GM12865 (cell line): ENCODE data around the gene WDR72.
"Not testable (repeated sequence)": the region's sequence is repeated elsewhere in the genome, so short reads cannot be mapped to it uniquely, and the experiment has no call there.

Source experiments
- DNase-seq: peaks from one replicate; pipeline ENCODE4 v3.0.0; 2010; ENCODE audit warnings: low read depth
- H3K4me3 ChIP-seq: 2 replicates; pipeline ENCODE4 v1.5.1; 2011; ENCODE audit warnings: mild to moderate bottlenecking, low read depth, low read length, control low read depth
- TF ChIP-seq, protein P1 (sequence below): IDR thresholded peaks from 2 replicates; pipeline ENCODE4 v1.5.1; 2011; ENCODE audit warnings: low read length, control low read depth, low read depth, inconsistent platforms; ENCODE audit not compliant: insufficient read depth; ENCODE audit errors: missing control alignments

Gene WDR72

GRCh38 chr15:53786401-53786800 is 26.9 kb upstream of the WDR72 start:
- DNase-seq, result no peak
- H3K4me3 ChIP-seq, result no peak overlapping the region
- TF ChIP-seq, protein P1, sequence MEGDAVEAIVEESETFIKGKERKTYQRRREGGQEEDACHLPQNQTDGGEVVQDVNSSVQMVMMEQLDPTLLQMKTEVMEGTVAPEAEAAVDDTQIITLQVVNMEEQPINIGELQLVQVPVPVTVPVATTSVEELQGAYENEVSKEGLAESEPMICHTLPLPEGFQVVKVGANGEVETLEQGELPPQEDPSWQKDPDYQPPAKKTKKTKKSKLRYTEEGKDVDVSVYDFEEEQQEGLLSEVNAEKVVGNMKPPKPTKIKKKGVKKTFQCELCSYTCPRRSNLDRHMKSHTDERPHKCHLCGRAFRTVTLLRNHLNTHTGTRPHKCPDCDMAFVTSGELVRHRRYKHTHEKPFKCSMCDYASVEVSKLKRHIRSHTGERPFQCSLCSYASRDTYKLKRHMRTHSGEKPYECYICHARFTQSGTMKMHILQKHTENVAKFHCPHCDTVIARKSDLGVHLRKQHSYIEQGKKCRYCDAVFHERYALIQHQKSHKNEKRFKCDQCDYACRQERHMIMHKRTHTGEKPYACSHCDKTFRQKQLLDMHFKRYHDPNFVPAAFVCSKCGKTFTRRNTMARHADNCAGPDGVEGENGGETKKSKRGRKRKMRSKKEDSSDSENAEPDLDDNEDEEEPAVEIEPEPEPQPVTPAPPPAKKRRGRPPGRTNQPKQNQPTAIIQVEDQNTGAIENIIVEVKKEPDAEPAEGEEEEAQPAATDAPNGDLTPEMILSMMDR, result no peak

- H3K4me3 ChIP-seq, result not testable (repeated sequence)
Measured at GRCh38 chr15:53785241-53785640, 25.8 kb upstream of the WDR72 start.

GRCh38 chr15:53762916-53763315 is 3.5 kb upstream of the WDR72 start:
- TF ChIP-seq, protein P1, result no peak
- DNase-seq, result no peak
- H3K4me3 ChIP-seq, result no peak overlapping the region

More at GRCh38 chr15:53785241-53785640, 25.8 kb upstream of the WDR72 start:
- not testable (repeated sequence) for DNase-seq

DNA sequence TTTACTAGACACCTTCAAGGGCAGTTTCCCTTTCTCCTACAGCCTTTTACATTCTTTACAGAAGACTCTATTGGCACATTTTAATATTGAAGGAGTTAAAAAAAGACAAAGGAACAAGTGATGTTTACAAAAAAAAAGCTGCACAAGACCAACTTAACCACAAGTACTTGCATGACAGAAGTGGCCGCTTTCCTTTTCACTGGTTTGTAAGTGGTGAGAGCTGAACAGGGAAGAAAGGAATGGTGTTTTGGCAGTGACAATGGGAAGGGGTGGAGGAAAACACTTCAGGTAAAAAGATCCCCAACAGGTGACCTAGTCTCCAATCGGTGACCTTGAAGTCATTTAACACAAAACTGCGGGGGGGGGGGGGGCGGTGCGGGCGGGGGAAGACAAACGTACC is 1.1 kb downstream of the WDR72 start:
- TF ChIP-seq, protein P1, result no peak
- DNase-seq, result no peak

DNA sequence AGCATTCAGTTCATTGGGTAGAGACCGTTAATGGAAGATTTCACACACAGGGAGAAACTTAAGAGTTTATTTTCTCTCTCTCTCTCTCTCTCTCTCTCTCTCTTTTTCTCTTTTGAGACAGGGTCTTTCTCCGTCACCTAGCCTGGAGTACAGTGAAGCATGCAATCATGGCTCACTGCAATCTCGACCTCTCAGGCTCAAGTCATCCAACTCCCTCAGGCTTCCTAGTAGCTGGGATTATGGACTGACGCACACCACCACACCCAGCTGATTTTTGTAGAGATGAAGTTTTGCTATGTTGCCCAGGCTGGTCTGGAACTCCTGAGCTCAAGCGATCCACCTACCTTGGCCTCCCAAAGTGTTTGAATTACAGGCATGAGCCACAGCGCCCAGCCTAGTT is 1.6 kb downstream of the WDR72 start:
- DNase-seq, result no peak
- no peak overlapping the region for H3K4me3 ChIP-seq
- TF ChIP-seq, protein P1, result no peak

More for the DNA sequence above, 1.1 kb downstream of the WDR72 start:
- no peak overlapping the region for H3K4me3 ChIP-seq

GRCh38 chr15:53753813-53754212 is 5.7 kb downstream of the WDR72 start:
- DNase-seq, result no peak
- H3K4me3 ChIP-seq, result no peak overlapping the region
- TF ChIP-seq, protein P1, result no peak

DNA sequence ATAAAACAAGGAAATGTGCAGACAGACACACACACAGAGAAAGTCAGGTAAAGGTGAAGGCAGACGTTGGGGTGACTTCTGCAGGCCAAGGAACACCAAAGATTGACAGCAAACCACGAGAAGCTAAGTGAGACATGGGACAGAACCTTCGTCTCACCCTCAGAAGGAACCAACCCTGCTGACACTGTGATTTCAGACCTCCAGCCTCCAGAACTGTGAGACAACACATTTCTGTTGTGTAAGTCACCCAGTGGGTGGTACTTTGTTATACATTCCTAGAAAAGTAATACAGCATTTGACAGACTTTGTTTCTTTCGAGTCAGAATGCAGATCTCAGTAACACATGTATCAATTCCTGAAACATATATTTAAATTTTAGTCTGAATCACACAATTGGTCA is 7.1 kb downstream of the WDR72 start:
- no peak overlapping the region for H3K4me3 ChIP-seq
- TF ChIP-seq, protein P1, result no peak
- DNase-seq, result no peak
